ENCODE measurements around the gene MXD4. TPM values are rescaled to one million over a fixed set of nuclear protein-coding genes. Genes with fewer than 3 reads are reported as not detected.
A peak's percentile ranks its signal among the peaks of the same experiment; 100 is the strongest.

Gene MXD4
- total RNA-seq, 1 donor from 2014 or later: 22.7 TPM

- H3K9me3 ChIP-seq (ENCODE audit: low read depth): no peaks in the 10 kb centered on the region
- Mint-ChIP-seq H3K27me3 (ENCODE audit: insufficient read depth, low read depth) (peaks cover 13% of the 10 kb centered on the region), H3K4me3 (no peak overlapping the region), H3K9me3 (peaks cover 8% of the 10 kb centered on the region), H3K4me1 (no peaks in the 10 kb centered on the region), H3K27ac (peak overlapping the region; percentile 63), H3K36me3 (peaks cover 4% of the 10 kb centered on the region)
- TF ChIP-seq CTCF (IDR thresholded peaks at IDR 0.05) (no peak), EZH2 (IDR thresholded peaks at IDR 0.05) (no peak), EZH2phosphoT487 (IDR thresholded peaks at IDR 0.05) (no peak)
- no peaks in the 10 kb centered on the region for H4K20me1 ChIP-seq (ENCODE audit: low read depth)
- H3K9ac ChIP-seq: no peak overlapping the region
- no peaks in the 10 kb centered on the region for H3K4me1 ChIP-seq
- H3K27me3 ChIP-seq: no peaks in the 10 kb centered on the region
- no peaks in the 10 kb centered on the region for H3K79me2 ChIP-seq (ENCODE audit: low read depth)
- H3F3A ChIP-seq (ENCODE audit: low read depth): no peaks in the 10 kb centered on the region
- DNase-seq (ENCODE audit: low spot score): no peak
- H3K4me3 ChIP-seq: no peak overlapping the region
- H3K27ac ChIP-seq: no peak overlapping the region
- no peaks in the 10 kb centered on the region for H3K36me3 ChIP-seq
- H3K4me2 ChIP-seq: no peak overlapping the region
- no peak overlapping the region for H2AFZ ChIP-seq (replicated peaks)
These were observed 39.3 kb upstream of the MXD4 start for GRCh38 chr4:2301225-2301642.

- H3K4me1 Mint-ChIP-seq: no peaks in the 10 kb centered on the region
- H3K27me3 Mint-ChIP-seq (ENCODE audit: insufficient read depth, low read depth): peaks cover 13% of the 10 kb centered on the region
- peaks cover 8% of the 10 kb centered on the region for H3K9me3 Mint-ChIP-seq
- DNase-seq (ENCODE audit: low spot score): no peak
- H3K27ac ChIP-seq: no peak overlapping the region
- no peaks in the 10 kb centered on the region for H3K27me3 ChIP-seq
- no peak overlapping the region for H3K4me3 ChIP-seq
- no peak overlapping the region for H3K9ac ChIP-seq
- H3K4me3 Mint-ChIP-seq: no peak overlapping the region
- H3K4me2 ChIP-seq: no peak overlapping the region
- TF ChIP-seq EZH2 (IDR thresholded peaks at IDR 0.05): no peak
- TF ChIP-seq CTCF (IDR thresholded peaks at IDR 0.05): no peak
- no peak for TF ChIP-seq EZH2phosphoT487 (IDR thresholded peaks at IDR 0.05)
- H3K27ac Mint-ChIP-seq: no peak overlapping the region
- H3K79me2 ChIP-seq (ENCODE audit: low read depth): no peaks in the 10 kb centered on the region
- H3K9me3 ChIP-seq (ENCODE audit: low read depth): no peaks in the 10 kb centered on the region
- H3F3A ChIP-seq (ENCODE audit: low read depth): no peaks in the 10 kb centered on the region
- H3K36me3 Mint-ChIP-seq: peaks cover 4% of the 10 kb centered on the region
- no peaks in the 10 kb centered on the region for H3K36me3 ChIP-seq
- no peak overlapping the region for H2AFZ ChIP-seq (replicated peaks)
- H4K20me1 ChIP-seq (ENCODE audit: low read depth): no peaks in the 10 kb centered on the region
- H3K4me1 ChIP-seq: no peaks in the 10 kb centered on the region
These were observed 38.7 kb upstream of the MXD4 start for GRCh38 chr4:2300431-2301224.

GRCh38 chr4:2299794-2300193 is 37.9 kb upstream of the MXD4 start:
- Mint-ChIP-seq H3K36me3 (peaks cover 4% of the 10 kb centered on the region), H3K27me3 (ENCODE audit: insufficient read depth, low read depth) (peaks cover 13% of the 10 kb centered on the region), H3K4me1 (no peaks in the 10 kb centered on the region), H3K4me3 (no peak overlapping the region), H3K9me3 (peaks cover 8% of the 10 kb centered on the region), H3K27ac (no peak overlapping the region)
- Histone ChIP-seq H3K9me3 (ENCODE audit: low read depth) (no peaks in the 10 kb centered on the region), H3K27me3 (no peaks in the 10 kb centered on the region), H3K9ac (no peak overlapping the region), H2AFZ (replicated peaks) (no peak overlapping the region), H4K20me1 (ENCODE audit: low read depth) (no peaks in the 10 kb centered on the region), H3F3A (ENCODE audit: low read depth) (no peaks in the 10 kb centered on the region), H3K36me3 (no peaks in the 10 kb centered on the region), H3K27ac (no peak overlapping the region), H3K4me2 (no peak overlapping the region), H3K4me3 (no peak overlapping the region), H3K4me1 (no peaks in the 10 kb centered on the region), H3K79me2 (ENCODE audit: low read depth) (no peaks in the 10 kb centered on the region)
- TF ChIP-seq EZH2 (IDR thresholded peaks at IDR 0.05) (no peak), EZH2phosphoT487 (IDR thresholded peaks at IDR 0.05) (no peak)
- no peak for DNase-seq (ENCODE audit: low spot score)

GRCh38 chr4:2298532-2298991 is 36.7 kb upstream of the MXD4 start:
- H2AFZ ChIP-seq (replicated peaks): no peak overlapping the region
- H3K4me2 ChIP-seq: no peak overlapping the region
- H3K27ac ChIP-seq: no peak overlapping the region
- no peaks in the 10 kb centered on the region for H3K4me1 ChIP-seq
- H3K4me3 ChIP-seq: no peak overlapping the region
- H3F3A ChIP-seq (ENCODE audit: low read depth): no peaks in the 10 kb centered on the region
- no peak for DNase-seq (ENCODE audit: low spot score)
- no peaks in the 10 kb centered on the region for H3K9me3 ChIP-seq (ENCODE audit: low read depth)
- H3K36me3 ChIP-seq: no peaks in the 10 kb centered on the region
- Mint-ChIP-seq H3K4me3 (no peak overlapping the region), H3K27ac (peak overlapping the region; percentile 20), H3K36me3 (peaks cover 4% of the 10 kb centered on the region), H3K4me1 (no peaks in the 10 kb centered on the region), H3K27me3 (ENCODE audit: insufficient read depth, low read depth) (peaks cover 11% of the 10 kb centered on the region), H3K9me3 (peaks cover 8% of the 10 kb centered on the region)
- H3K27me3 ChIP-seq: no peaks in the 10 kb centered on the region
- H3K9ac ChIP-seq: no peak overlapping the region
- no peak for TF ChIP-seq EZH2 (IDR thresholded peaks at IDR 0.05)
- no peak for TF ChIP-seq CTCF (IDR thresholded peaks at IDR 0.05)
- TF ChIP-seq EZH2phosphoT487 (IDR thresholded peaks at IDR 0.05): no peak
- H3K79me2 ChIP-seq (ENCODE audit: low read depth): no peaks in the 10 kb centered on the region
- no peaks in the 10 kb centered on the region for H4K20me1 ChIP-seq (ENCODE audit: low read depth)

All from neural progenitor cell (in vitro differentiated cells).